ENCODE results near the gene TRIM2.

The TRIM2 gene

DNA sequence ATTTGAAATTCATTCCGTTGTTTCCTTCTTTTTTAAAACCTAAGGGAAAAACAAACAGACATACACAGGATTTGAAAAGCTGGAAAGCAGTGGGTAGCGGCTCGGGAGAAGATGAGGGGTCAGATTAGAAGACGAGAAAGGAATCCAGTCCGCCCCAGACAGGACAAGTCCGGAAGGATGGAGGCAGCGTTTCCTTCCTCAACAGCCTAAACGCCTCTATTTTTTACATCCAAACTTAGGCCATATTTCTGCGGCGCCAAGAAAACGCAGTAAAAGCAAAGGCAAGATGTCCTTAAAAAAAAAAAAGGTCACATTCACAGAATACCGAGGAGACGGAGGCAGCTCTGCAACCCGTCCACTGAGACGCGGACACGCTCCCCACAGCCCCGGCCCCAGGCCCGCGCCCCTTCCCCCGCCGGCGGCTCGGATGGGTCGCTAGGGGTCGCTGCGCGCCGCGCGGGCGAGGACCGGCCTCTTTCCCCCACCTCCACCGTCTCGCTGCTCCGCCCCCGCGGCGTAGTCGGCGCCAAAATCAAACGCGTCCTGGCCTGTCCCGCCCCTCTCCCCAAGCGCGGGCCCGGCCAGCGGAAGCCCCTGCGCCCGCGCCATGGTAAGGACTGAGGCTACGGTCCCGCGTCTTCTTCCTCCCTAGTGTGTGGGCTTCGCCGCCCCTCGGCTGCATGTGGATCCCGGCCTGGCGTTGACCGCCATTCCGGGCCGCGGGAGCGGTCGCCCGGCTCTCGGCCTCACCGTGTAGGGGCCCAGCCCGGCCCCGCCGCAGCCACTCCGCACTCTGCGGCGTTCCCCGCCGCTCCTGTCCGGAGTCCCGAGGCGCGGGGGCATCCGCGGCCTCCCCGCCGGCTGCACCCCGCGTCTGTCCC, 140.1 kb downstream of the TRIM2 start, which contains the start of gene MND1:
TSS of gene MND1 (plus strand) at position 558 of the 881 bp plus-strand sequence. CDS start at position 608, 50 bp downstream.
- DNase-seq = peak; percentile 82

DNA sequence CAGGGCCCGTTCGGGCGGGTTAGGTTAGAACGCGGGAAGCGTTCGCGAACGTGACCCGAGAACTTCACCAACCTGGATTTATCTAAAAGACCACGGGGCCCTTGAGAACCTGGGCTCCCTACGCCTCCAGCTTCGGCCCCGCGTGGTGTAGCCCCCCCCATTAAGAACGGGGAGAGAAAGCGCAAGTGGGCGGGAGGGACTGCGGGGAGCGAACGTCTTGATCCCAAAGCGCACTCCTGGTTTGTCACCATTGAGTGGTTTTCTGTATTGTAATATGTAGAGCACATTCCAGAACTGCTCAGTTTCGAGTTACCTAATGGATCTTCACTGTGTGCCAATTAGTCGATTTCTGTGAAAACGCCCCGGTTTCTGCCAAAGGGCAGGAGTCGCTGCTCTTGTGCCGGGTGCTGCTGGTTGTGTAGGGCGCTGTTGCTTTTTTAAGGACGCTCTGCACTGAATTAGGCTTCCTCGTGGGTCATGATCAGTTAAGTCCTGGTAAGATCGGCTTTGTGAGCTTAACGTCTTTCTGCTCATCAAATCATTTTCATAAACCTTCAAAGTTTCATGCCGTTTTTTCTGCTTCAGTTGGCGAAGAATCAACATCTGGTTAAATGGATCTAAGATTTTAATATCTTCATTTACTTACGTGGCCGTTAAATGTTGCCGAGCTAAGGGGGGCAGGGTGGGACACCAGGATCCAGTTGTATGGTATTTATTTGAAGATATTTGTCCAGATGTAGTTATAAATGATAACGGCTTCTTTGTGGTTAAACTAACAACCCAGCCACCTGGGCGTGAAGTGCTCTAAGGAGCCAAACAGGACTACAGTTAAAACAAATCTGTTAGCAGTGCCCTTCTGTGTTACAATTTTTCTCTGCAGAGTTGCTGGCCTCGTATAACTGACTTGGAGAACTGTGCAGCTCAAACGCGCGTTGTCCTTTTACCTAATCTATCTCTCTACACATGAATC, 141.1 kb downstream of the TRIM2 start:
- peak; percentile 10 for DNase-seq

DNA sequence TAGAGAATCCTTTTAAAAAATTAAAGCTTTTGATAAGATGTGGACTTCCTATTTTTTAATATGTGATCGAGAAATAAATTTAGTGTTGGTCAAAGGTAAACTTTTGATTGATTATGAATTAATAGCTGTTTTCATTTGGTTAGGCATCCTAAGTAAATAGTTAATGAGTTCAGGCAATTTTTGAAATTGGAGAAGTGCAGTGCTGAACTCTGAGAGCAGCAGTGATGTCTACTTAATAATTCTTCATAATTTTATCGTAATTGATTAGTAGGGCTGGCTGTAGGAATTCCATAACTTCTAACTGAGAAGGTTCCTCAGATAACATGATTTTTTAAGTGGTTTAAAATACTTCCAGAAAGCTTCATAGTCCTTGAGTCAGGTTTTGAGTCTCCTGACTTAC, 141.8 kb downstream of the TRIM2 start:
- DNase-seq = no peak

DNA sequence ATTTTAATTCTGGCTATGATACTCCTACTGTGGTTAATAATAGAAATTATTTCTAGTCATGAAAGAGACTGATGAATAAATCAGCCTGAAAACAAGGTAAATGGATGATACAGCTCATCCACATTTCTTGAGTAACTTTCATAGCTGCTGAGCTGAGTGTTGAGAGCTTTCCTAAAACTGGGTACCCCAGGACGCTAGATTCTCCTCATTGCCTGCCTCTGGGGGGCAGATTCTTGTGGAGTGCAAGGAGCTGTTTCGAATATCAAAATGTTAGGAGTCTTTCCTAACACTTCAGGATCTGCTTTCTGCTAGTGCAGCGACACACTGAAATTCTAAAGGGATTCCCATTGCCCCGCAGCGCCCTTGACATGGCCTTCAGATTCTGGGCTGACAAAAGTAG, 142.3 kb downstream of the TRIM2 start:
- no peak for DNase-seq

DNA sequence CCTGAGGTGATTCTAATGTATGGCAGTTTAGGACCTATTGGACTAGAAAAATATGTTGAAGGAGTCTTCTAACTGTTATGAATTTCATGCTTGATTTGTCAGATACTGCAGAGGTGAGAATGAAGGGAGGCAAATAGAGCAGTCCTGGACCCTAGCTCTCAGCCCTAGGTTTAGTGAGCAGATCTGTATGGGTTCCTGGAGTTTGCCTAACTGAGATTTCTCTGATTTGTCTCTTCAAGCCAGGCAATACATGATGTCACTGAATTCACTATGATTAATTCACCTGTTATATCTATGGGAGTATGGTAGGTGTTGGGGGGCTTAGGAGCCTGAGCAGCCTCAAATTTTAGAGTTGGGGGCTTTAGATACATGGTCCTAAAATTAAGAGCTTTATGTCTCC, 142.9 kb downstream of the TRIM2 start:
- no peak for DNase-seq

DNA sequence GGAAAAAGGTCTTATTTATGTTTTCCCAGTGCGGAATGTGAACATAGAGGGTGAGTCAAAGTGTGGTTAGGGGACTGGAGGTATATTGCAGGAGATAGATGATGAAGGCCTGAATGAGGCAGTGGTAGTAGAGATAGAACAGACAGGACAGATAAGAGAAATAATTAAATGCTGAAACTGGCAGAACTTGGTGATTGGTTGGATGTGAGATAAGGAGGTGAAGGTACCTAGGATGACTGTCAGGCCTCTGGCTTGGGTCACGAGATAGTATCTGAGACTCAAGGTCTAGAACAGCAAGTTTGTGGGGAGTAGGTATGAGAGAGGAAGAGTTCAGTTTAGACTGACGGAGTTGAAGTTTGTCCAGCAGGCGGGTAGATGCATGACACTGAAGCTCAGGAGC, 143.8 kb downstream of the TRIM2 start:
- DNase-seq = no peak

DNA sequence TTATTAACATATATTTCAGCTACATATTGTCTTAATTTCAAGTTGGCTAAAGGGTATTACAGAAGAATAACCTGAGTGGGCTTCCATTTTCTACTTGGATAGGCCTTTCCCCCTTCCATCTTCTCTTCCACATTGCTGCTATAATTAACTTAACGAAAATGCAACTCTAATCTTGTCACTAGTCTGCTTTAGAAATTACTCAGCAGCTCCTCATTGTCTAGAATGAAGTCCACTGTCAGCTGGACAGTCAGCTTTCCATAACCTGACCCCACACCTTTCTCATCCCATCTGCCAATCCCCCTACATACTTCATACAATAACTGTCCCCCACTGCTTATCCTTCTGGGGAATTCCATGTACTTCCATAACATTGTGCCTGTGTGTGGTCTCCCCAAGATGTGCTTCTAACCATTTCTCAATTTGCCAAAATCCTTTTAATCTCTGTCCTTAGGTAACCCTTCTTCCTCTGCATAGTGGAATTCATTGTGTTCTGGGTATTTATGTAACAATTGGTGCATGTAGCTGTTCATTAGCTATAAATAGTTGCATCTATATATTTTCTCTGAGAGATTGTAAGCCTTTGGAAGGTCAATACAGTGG, 145.1 kb downstream of the TRIM2 start:
- DNase-seq = no peak

DNA sequence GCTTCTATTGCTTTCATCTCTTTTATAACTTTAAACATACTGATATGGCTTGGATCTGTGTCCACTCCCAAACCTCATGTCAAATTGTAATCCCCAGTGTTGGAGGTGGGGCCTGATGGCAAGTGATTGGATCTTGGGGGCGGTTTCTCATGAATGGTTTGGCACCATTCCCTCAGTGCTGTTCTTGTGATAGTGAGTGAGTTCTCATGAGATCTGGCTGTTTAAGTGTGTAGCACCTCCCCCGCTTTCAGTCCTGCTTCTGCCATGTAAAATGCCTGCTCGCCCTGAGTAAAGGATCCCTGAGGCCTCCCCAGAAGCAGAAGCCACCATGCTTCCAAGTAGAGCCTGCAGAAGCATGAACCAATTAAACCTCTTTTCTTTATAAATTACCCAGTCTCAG, 157.9 kb downstream of the TRIM2 start:
- no peak for DNase-seq

DNA sequence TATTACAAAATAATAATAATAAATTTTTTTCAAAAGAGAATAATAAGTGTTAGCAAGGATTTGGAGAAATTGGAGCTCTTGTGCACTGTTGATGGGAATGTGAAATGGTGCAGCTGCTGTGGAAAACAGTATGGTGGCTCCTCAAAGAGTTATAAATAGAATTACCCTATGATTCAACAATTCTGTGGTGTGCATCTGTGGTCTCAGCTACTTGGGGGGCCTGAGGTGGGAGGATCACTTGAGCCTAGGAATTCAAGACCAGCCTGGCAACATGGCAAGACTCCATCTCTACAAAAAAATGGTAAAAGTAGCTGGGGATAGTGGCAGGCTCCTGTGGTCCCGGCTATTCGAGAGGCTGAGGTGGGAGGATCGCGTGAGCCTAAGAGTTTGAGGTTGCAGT, 159.8 kb downstream of the TRIM2 start:
- no peak for DNase-seq

DNA sequence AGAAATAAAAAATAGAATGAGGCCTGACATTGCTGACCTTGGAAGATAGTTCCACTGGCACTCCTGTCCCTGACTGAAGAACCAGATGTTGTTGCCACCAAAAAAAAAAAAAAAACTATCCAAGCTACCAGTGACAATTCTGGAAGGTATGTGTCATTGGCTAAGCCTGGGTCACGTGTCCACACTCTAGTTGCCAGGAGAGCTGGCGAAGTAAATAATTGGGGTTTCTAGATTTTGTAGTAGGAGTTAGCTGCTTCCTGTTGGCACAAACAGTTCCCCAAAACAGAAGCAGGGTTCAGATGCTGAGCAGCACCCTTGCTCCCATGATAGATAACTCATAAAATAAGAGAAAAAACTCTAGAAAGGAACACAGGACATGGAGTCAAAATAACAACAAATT, 160.8 kb downstream of the TRIM2 start:
- DNase-seq = no peak

DNA sequence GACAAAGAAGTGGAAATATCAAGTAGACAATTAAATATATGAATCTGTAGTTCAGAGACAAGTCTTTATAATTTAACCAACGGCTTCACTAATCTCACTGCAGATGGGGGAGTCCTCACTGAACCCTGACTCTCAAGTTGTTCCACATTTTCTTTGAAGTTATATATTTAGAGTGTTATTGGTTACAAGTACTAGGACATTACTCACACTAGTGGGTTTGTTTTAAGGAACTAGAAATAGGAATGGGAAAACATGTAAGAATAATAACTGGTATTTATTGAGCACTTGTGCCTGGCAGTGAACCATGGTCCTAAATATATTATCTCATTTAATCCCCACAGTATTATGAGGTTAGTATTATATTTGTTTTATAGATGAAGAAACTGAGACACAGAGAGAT, 162.2 kb downstream of the TRIM2 start:
- no peak for DNase-seq

DNA sequence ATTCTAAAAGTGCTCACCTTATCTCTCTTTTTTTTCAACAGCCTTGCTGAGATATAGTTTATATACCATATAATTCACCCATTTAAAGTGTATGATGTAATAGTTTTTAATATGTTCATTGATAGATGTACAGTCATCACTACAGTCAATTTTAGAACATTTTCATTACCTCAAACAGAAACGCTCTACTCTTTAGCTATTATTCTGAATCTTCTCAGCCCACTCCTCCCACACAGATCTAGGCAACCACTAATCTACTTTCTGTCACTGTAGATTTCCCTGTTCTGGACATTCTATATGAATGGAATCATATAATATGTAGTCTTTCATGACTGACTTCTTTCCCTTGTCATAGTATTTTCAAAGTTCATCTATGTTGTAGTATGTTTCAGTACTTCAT, 162.8 kb downstream of the TRIM2 start:
- DNase-seq = no peak

DNA sequence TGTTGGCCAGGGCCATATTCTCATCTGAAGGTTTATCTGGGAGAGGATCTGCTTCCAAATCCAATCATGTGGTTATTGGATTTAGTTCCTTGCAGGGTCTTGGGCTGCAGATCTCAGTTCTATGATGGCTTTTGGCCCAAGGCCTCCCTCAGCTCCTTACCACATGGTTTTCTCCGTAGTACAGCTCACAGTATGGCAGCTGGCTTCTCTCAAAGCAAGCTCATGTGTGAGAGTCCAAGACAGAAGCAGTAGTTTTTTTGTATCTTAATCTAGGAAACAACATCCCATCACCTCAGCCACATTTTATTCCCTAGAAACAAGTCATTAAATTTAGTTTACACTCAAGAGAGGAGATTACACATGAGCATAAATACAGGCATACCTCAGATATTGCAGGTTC, 164.8 kb downstream of the TRIM2 start:
- no peak for DNase-seq

DNA sequence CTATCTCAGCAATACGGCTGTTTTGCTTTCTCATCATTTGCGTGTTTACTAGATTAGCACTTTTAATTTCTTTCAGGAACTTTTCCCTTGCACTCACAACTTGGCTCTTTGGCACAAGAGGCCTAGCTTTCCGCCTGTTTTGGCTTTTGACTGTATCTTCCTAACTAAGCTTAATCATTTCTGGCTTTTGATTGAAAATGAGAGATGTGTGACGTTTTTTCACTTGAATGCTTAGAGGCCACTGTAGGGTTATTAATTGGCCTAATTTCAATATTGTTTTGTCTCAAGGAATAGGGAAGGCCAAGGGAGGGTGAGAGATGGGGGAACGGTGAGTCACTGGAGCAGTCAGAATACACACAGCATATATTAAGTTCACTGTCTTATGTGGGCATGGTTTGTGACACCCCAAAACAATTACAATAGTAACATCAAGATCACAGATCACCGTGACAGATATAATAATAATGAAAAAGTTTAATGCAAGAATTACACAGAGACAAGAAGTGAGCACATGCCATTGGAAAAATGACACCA, 167.5 kb downstream of the TRIM2 start:
- DNase-seq = no peak

DNA sequence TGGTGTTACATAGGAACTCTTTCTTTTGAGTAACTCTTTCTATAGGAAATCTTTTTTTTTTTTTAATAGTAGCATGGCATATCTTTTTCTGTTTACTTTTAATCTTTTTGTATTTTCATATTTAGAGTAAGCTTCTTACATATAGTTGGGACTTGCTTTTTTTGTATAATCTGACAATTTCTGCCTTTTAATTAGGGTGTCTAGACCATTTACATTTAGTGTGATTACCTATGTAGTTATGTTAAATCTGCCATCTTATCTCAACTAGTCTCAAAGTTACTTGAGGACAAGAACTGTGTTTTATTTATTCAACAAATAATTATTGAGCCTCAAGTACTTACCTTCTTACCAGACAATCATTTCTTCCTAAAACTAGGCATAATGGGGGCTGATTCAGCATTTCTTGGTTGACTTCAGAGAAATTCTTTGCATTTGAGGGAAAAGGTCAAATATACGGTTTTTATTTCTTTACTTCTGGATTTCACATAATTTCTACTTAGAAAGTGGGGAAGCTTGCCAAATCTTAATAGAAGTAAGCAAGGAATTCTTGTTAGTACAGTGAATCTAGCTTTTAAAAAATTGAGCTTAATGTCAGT, 168.8 kb downstream of the TRIM2 start:
- no peak for DNase-seq

DNA sequence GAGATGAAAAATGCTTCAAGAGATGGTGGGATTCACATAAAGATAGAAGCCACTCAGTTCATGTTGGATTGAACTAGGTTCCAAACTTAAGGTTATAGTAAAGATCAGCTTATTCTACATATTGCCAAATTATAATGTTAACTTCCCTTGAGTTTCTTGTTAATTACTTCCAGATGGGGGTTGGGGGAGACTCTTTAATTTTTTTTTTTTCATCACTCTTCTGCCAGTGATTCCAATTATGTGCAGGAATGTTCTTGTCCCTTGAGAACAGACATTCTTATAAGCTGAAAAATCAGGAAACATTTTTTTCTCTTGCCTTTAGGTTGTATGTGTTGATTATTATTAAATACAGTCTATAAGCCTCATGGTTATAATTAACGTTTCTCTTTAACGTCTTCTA, 170.2 kb downstream of the TRIM2 start:
- DNase-seq = no peak

DNA sequence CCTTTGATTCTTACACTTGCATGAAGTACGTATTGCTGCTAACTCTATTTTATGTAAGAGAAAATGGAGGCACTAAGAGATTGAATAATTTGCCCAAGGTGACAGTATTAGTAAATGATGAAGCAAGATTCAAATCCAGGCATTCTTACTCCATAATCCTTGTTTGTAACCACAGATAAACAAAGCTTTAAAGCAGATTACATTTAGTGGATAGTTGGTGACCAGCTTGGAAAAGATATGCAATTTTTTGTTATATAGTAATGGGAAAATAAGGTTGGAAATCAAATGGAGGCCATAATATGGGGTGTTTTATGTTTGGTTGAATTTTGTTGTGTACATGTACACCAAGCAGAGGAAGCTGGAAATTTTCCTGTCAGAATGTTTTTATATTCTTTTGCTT, 171.1 kb downstream of the TRIM2 start:
- no peak for DNase-seq

DNA sequence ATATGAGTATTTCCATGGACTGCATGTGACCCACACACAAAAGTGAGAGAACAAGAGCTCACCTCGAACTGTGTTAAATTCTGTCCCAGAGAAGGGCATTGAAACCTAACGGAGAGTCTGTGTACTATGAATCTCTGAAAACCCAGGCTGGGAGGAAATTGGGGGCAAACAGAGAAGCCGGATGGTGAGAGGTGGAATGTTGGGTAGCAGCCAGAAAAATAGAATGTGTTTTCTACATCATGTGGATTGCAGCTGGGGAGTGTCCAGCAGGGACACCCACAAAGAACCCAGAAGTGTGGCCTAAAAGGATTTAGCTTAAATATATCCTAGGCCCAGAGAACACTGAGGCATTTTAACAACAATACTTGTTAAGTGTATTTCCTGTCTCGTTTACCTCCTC, 178.9 kb downstream of the TRIM2 start:
- DNase-seq = no peak

DNA sequence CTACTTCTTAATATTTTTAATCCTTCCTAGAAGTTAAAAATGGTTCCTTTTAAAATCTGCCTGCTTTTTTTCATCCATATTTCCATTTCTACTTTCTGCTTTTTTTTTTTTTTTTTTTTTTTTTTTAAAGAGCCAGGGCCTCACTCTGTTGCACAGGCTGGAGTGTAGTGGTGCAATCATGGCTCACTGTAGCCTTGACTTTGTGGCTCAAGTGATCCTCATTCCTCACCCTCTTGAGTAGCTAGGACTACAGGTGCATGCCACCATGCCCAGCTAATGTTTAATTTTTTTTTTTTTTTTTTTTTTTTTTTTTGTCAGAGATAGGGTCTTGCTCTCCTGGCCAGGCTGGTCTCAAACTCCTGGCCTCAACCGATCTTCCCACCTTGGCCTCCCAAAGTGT, 179.9 kb downstream of the TRIM2 start:
- no peak for DNase-seq

DNA sequence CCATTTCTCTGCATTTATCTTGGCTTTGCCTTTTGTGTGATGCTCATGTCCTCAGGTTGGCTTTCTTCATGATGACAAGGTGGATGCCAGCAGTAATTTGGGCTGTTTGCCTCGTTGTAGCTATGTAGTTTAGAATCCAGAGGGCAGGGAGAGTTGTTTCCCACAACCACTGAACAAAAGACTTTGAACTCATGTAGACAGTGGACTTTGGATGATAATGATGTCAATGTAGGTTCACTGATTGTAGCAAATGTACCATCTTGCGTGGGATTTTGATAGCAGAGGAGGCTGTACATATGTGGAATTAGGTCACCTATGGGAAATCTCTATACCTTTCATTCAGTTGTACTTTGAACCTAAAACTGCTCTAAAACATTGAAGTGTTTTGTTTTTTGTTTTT, 181.5 kb downstream of the TRIM2 start:
- DNase-seq = no peak

DNA sequence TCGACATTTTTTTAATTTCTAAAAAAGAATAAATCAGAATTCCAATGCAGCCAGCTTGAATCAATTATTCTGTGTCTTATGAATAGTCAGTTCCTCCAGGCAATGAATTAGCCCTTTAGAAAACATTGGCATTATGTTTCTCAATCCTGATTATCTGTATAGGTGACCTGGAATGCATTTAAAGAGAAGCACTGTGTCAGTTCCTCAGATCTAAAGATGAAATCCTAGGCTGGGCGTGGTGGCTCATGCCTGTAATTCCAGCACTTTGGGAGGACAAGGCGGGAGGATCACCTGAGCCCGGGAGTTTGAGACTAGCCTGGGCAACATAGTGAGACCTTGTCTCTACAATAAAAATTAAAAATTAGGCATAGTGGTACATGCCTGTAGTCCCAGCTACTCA, 183.7 kb downstream of the TRIM2 start:
- no peak for DNase-seq
